Aorta (tissue), 5 donors: Measurements from ENCODE around the gene ANO9. TPM values are rescaled to one million over a fixed set of nuclear protein-coding genes. Genes with fewer than 3 reads are reported as not detected.

Source experiments
- ATAC-seq: fragments of 200-7000 bp; cut with Tn5 transposase; one replicate; pipeline ENCODE4 v1.9.1; 2022; ENCODE audit warnings: moderate library complexity; ENCODE audit not compliant: low FRiP score
- DNase-seq, 2 donors: peaks; one replicate each; pipeline ENCODE4 v3.0.0-alpha.2; 2020
- H3K27ac ChIP-seq, 2 donors: one replicate each; pipeline ENCODE4 v1.5.1; 2013; ENCODE audit warnings: low read length in 2 of 2, mild to moderate bottlenecking in 2 of 2, moderate library complexity in 2 of 2, control low read depth in 1 of 2, inconsistent platforms in 1 of 2, low read depth in 1 of 2
- H3K27me3 ChIP-seq, 2 donors: one replicate each; pipeline ENCODE4 v1.6.1; 2013; ENCODE audit warnings: control low read depth in 1 of 2, low read length in 1 of 2, mild to moderate bottlenecking in 1 of 2, moderate library complexity in 1 of 2; ENCODE audit not compliant: insufficient read depth in 2 of 2, control insufficient read depth in 1 of 2
- H3K36me3 ChIP-seq, 2 donors: one replicate each; pipeline ENCODE4 v1.6.1; 2013; ENCODE audit warnings: control low read depth in 1 of 2, low read length in 1 of 2, mild to moderate bottlenecking in 1 of 2; ENCODE audit not compliant: insufficient read depth in 2 of 2, control insufficient read depth in 1 of 2
- H3K4me1 ChIP-seq, 2 donors: one replicate each; pipeline ENCODE4 v1.6.1; 2013; ENCODE audit warnings: low read length in 2 of 2, control low read depth in 1 of 2, mild to moderate bottlenecking in 1 of 2, moderate library complexity in 1 of 2; ENCODE audit not compliant: insufficient read depth in 2 of 2, control insufficient read depth in 1 of 2
- H3K4me3 ChIP-seq, 2 donors: one replicate each; pipeline ENCODE4 v1.5.1; 2013; ENCODE audit warnings: low read length in 2 of 2, control low read depth in 1 of 2, mild to moderate bottlenecking in 1 of 2
- H3K9me3 ChIP-seq: one replicate; pipeline ENCODE4 v1.6.1; 2013; ENCODE audit warnings: mild to moderate bottlenecking, low read length; ENCODE audit not compliant: control insufficient read depth
- WGBS, 2 donors: extraction: QIAGEN DNeasy Blood & Tissue Kit; methylation state at CpG; one replicate each; pipeline ENCODE4 v1.1.7; 2013; 5-methylcytosine and 5-hydroxymethylcytosine counted together
- intact Hi-C, 2 donors: fragments of 100-400 bp; cut with DNase I; formaldehyde crosslinking; loops; one replicate each; pipeline versions ENCODE4 v1.14.2 to v1.15.0; 2022
- polyA plus RNA-seq, 2 donors: library from polyadenylated mRNA; stranded (reverse); fragments of 200-250 nt; gene quantifications; one replicate each; pipeline ENCODE4 v1.2.3, GENCODE V29; 2013
- total RNA-seq, 2 donors: library from RNA; stranded (reverse); fragmentation: NEBNext Ultra II Directional; extraction: Animal tissue kit (Norgen Biotek cat#: 25700); gene quantifications; one replicate each; pipeline ENCODE4 v1.2.1, GENCODE V29; 2021
- donor health status: healthy with polysubstance abuse.
- donor health status: Bipolar disorder and iron deficiency.
- donor health status: DM: no; HTN: no; CAD: no.
- donor health status: DM: no; HTN: no; CAD: no.
- donor health status: DM: yes; HTN: yes; CAD: no.

The ANO9 gene
- total and polyA plus RNA-seq, 4 donors = 0.41 to 8.1 (median 2.0) TPM

DNA sequence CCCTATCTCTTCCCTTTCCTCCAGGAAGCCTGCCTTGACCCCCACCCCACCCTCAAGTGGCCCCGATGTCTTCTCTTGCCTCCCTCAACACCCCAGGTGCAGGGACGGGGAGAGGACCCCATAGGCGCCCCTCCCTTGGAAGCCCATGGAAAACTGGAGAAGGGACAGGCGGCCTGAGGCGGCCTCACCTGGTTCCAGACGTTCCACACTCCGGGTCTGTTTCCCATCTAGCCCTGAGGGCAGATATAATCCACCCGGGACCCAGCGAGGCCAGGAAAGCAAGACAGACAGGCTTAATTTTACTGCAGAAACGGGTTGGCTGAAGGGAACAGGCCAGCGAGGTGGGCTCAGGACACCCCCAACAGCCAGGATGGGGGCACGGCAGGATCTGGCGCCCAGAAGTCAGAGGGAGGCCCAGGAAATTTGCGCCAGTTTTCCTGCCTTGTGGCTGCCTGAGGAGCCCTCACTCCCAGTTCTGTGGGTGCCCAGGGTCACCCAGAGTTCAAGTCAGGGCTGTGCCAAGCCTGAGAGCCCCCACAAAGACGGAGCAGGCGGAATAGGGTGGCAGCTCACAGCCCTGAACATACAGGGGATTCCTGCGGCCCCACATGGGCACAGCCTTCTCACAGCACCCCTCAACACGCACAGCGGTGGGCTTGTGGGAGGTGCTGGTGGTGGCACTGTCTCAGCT lies 24.0 kb downstream of the ANO9 start:
- intact Hi-C loops = no loop called here
- WGBS, 2 donors = 51 to 53% methylated on average over 19 of the region's 19 CpGs
- H3K36me3 ChIP-seq = no peaks in the 10 kb centered on the region
- no peak overlapping the region for H3K4me3 ChIP-seq
- no peak overlapping the region for H3K27ac ChIP-seq
- no peaks in the 10 kb centered on the region for H3K27me3 ChIP-seq
- DNase-seq (peak in 1 of 2 donors; percentile 41), ATAC-seq (no peak)
- no peaks in the 10 kb centered on the region for H3K4me1 ChIP-seq
- no peaks in the 10 kb centered on the region for H3K9me3 ChIP-seq

DNA sequence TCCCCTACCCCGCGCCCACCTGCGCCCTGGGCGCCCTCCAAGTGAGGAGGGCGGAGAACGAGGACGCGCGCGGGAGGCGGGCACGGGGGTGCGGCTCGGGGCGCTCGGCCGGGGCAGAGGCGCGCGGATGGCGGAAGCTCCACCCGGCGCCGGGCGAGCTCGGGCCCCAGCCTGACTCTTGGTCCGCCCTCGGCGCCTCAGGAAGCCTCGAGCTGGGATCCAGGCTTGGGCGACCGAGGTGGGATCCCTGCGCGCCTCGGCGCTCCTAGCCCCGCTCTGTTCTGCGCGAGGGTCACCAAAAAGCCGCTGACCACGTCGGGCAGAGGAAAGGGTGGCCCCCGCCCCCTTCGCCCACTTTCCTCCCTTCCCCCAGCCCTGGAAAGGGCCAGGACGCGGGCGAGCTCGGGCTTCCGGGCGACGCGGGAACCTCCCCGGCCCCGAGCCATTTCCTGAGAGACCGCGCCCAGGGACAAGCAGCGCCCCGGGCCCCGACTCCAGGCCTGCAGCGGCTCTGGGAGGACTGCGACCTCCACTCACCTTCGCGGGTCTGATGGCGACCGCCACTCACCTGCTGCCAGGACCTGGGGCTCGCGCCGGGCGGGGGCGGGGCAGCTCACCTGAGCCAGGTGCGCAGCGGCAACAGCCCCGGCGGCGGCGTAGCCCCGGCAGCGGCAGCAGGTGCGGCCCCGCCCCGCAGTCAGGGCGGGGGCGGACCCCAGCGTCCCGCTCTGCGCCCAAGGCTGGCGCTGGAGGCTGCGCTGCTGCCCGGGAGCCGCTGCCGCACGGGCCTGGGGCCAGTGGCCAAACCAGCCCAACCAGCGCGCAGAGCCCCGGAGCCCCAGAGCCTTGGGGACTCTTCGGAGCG lies 24.8 kb downstream of the ANO9 start:
- ATAC-seq (peak; percentile 26), DNase-seq (peak in 1 of 2 donors; percentile 64)

DNA sequence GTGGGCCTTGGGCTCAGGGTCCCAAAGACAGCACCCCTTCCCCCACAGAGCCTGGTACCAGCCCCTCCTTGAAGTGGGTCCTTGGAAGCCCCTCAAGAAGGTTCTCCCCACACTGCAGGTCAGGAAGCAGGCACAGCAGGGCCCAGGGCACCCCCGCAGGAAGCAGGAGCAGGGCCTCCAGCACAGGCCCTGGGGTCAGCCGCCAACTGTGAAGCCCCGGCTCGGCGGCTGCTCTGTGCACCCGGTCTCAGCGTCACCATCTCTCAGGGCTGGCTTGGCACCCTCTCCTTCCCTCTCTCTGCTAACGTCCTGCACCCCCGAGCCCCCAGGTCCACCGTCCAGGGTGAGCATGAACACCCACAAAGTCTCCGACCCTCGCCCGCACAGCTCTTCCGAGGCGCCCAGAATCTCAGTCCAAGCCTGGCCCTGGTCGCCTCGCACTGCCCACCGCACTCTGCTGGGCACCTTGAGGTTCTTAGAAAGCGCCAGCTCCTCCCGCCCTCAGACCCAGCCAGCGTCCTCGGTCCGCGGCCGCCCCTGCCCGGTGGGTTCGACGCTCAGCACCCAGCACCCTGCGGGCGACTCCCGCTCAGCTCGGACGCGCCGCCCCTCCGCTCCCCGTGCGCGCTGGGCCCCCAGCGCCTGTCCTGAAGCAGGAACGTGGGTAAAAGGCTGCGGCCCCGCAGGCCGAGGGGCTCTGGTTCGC lies 25.6 kb downstream of the ANO9 start:
- Histone ChIP-seq H3K4me3 (no peak overlapping the region), H3K9me3 (no peaks in the 10 kb centered on the region), H3K4me1 (no peaks in the 10 kb centered on the region), H3K36me3 (no peaks in the 10 kb centered on the region), H3K27me3 (no peaks in the 10 kb centered on the region), H3K27ac (no peak overlapping the region)
- peak in 1 of 2 donors; percentile 45 for DNase-seq
- WGBS, 2 donors = 12 to 13% methylated on average over 40 to 45 of the region's 45 CpGs
- intact Hi-C loops = no loop called here
- no peak for ATAC-seq

More for the DNA sequence above, 24.8 kb downstream of the ANO9 start:
- Histone ChIP-seq H3K9me3 (no peaks in the 10 kb centered on the region), H3K4me1 (no peaks in the 10 kb centered on the region), H3K36me3 (no peaks in the 10 kb centered on the region), H3K27me3 (no peaks in the 10 kb centered on the region), H3K27ac (no peak overlapping the region), H3K4me3 (no peak overlapping the region)
- intact Hi-C loops = no loop called here
- 0 to 1% methylated on average over 54 to 97 of the region's 97 CpGs for WGBS, 2 donors

DNA sequence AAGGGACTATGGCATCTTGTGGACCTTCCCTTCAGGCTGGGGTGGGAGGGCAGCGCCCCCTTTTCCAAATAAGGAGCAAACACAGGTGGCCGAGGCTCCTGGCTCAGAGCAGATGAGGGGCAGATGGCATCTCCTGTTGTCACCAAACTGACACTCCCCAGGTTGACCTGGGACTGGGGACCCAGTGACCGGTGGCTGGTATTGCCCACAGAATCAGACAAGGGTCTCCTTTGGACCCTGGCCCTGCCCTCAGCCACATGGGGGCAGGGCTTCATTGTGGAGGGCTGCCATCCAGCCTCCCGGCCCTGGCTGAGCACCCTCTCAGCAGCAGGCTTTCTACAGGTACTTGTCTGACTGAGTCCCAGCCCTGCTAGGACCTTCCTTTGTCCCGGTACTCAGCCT lies 26.2 kb downstream of the ANO9 start:
- ATAC-seq (no peak), DNase-seq (peak in 1 of 2 donors; percentile 36)
- Histone ChIP-seq H3K4me3 (no peak overlapping the region), H3K27me3 (no peaks in the 10 kb centered on the region), H3K9me3 (no peaks in the 10 kb centered on the region), H3K4me1 (no peaks in the 10 kb centered on the region), H3K36me3 (no peaks in the 10 kb centered on the region), H3K27ac (no peak overlapping the region)
- intact Hi-C loops = no loop called here
- 66 to 73% methylated on average over 5 of the region's 5 CpGs for WGBS, 2 donors

DNA sequence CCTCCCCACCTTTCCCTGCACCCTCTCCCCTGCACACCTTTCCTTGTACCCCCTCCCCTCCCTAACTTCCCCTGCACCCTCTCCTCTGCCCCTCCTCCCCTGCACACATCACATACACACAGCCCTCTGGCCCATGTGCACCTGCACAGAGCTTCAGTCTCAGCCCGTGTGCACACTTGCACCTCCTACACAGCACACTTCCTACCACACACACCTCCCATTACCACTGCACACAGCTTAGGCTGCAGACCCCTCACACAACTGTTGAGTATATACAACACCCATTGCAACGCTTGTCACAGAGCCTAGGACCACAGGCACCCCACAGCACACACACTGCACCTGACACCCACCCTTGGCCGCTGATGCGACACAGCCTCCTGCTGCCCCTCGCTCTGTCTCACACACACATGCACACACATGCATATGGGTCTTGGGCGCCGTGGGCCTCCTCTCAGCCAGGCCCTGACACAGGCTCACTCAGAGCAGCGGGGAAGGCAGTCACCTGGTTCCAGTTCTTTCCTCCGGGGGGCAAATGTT lies 27.4 kb downstream of the ANO9 start:
- Histone ChIP-seq H3K9me3 (no peaks in the 10 kb centered on the region), H3K36me3 (no peaks in the 10 kb centered on the region), H3K27ac (no peak overlapping the region), H3K4me1 (no peaks in the 10 kb centered on the region), H3K27me3 (no peaks in the 10 kb centered on the region), H3K4me3 (no peak overlapping the region)
- intact Hi-C loops = no loop called here
- DNase-seq = peak in 1 of 2 donors; percentile 35
- 69 to 73% methylated on average over 9 of the region's 9 CpGs for WGBS, 2 donors
- peak; percentile 27 for ATAC-seq

DNA sequence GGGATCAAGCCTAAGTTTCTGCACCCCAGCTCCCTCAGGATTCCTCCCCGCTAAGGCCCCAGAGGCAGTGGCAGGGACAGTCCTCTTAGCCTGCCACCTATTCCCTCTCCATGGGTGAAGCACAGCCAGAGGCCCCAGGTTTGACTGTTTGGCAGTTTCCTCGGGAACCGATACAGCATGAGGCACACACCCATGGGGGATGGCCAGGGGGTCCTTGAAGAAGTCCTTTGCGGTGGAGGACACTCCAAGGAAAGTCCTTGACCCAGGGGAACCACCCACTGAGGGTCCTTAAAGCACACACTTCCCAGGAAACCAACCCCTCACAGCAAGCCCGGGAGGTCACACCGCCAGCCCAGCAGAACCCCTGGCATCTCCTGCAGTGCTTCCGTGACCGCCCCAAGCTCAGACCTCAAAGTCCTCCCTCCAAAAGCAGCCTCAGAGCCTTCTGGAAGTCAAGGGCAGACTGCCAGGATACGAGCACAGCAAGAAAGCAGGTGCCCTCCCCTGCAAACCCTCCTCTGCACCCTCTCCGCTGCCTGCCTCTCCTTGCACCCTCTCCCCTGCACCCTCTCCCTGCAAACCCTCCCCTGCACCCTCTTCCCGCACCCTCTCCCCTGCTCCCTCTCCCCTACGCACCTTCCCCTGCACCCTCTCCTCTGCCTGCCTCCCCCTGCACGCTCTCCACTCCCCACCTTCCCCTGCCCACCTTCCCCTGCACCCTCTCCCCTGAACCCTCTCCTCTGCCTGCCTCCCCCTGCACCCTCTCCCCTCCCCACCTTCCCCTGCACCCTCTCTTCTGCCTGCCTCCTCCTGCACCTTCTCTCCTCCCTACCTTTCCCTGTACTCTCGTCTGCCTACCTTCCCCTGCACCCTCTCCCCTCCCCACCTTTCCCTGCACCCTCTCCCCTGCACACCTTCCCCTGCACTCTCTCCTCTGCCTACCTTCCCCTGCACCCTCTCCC lies 28.4 kb downstream of the ANO9 start:
- Histone ChIP-seq H3K4me1 (no peaks in the 10 kb centered on the region), H3K9me3 (no peaks in the 10 kb centered on the region), H3K36me3 (no peaks in the 10 kb centered on the region), H3K4me3 (no peak overlapping the region), H3K27ac (no peak overlapping the region), H3K27me3 (no peaks in the 10 kb centered on the region)
- intact Hi-C loops = no loop called here
- WGBS, 2 donors = 40 to 47% methylated on average over 11 to 13 of the region's 14 CpGs
- ATAC-seq (no peak), DNase-seq (peak in 1 of 2 donors; percentile 45)

DNA sequence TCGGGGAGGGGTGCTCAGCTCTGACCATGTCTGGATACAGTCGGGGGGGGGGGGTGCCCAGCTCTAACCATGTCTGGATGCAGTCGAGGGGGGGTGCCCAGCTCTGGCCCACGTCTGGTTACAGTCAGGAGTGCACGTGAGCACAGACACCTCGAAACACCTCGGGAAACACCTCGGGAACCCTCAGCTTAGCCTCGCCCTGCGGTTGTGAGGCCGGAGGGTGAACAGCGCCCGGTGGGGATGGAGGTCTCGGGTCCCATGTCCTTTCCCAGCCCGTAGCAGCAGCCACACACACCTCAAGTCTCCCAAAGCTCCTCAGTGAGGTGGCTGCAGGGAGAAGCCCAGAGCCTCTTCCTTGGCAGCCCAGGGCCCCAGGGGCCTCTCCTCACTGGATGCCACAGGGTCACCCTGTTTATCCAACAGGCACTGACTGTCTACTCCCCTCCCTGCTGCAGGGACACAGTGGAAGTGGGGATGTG lies 29.1 kb downstream of the ANO9 start:
- no peak for ATAC-seq
- WGBS, 2 donors = 74 to 76% methylated on average over 14 to 15 of the region's 15 CpGs
- intact Hi-C loops = no loop called here
- no peak overlapping the region for H3K27ac ChIP-seq
- no peak overlapping the region for H3K4me3 ChIP-seq
- H3K27me3 ChIP-seq = no peaks in the 10 kb centered on the region
- H3K4me1 ChIP-seq = no peaks in the 10 kb centered on the region
- no peaks in the 10 kb centered on the region for H3K36me3 ChIP-seq
- H3K9me3 ChIP-seq = no peaks in the 10 kb centered on the region
- peak in 1 of 2 donors; percentile 44 for DNase-seq
